ENCODE measurements around the gene KISS1. TPM values are rescaled to one million over a fixed set of nuclear protein-coding genes. Genes with fewer than 3 reads are reported as not detected.

The KISS1 gene
- polyA plus RNA-seq, 1 donor from 2014 or later, result not detected

GRCh38 chr1:204222764-204223055 lies 26.4 kb upstream of the KISS1 start:
- H3K36me3 ChIP-seq (ENCODE audit: insufficient read depth, low read length), result peaks cover 6% of the 10 kb centered on the region
- no peak overlapping the region for H3K4me2 ChIP-seq (ENCODE audit: low read length)
- H2AFZ ChIP-seq (ENCODE audit: low read depth, low read length), result no peak overlapping the region
- H4K20me1 ChIP-seq (ENCODE audit: insufficient read depth), result no peaks in the 10 kb centered on the region
- no peak overlapping the region for H3K4me3 ChIP-seq (ENCODE audit: low read length)
- H3K79me2 ChIP-seq (replicated peaks; ENCODE audit: insufficient read depth, low read length), result no peaks in the 10 kb centered on the region
- H3K9me3 ChIP-seq (ENCODE audit: low read length), result no peaks in the 10 kb centered on the region
- no peaks in the 10 kb centered on the region for H3K9me2 ChIP-seq (ENCODE audit: insufficient read depth, low read length)
- no peak overlapping the region for H3K27ac ChIP-seq (ENCODE audit: low read length)
- TF ChIP-seq REST (IDR thresholded peaks at IDR 0.05; ENCODE audit: borderline replicate concordance), result no peak
- no peak for TF ChIP-seq EZH2 (IDR thresholded peaks at IDR 0.05; ENCODE audit: borderline replicate concordance, insufficient read depth, low read length, poor library complexity, severe bottlenecking)
- no peak for TF ChIP-seq POLR2AphosphoS5 (IDR thresholded peaks at IDR 0.05)
- TF ChIP-seq, protein P1, sequence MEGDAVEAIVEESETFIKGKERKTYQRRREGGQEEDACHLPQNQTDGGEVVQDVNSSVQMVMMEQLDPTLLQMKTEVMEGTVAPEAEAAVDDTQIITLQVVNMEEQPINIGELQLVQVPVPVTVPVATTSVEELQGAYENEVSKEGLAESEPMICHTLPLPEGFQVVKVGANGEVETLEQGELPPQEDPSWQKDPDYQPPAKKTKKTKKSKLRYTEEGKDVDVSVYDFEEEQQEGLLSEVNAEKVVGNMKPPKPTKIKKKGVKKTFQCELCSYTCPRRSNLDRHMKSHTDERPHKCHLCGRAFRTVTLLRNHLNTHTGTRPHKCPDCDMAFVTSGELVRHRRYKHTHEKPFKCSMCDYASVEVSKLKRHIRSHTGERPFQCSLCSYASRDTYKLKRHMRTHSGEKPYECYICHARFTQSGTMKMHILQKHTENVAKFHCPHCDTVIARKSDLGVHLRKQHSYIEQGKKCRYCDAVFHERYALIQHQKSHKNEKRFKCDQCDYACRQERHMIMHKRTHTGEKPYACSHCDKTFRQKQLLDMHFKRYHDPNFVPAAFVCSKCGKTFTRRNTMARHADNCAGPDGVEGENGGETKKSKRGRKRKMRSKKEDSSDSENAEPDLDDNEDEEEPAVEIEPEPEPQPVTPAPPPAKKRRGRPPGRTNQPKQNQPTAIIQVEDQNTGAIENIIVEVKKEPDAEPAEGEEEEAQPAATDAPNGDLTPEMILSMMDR (IDR thresholded peaks at IDR 0.05; ENCODE audit: poor library complexity, severe bottlenecking), result no peak
- no peak for TF ChIP-seq TAF1 (IDR thresholded peaks at IDR 0.05; ENCODE audit: low read depth)
- no peak for TF ChIP-seq SMC3 (conservative IDR thresholded peaks at IDR 0.05; ENCODE audit: poor library complexity)
- TF ChIP-seq MXI1 (conservative IDR thresholded peaks at IDR 0.05; ENCODE audit: poor library complexity, severe bottlenecking), result no peak
- no peak for TF ChIP-seq EP300 (conservative IDR thresholded peaks at IDR 0.05; ENCODE audit: poor library complexity, severe bottlenecking)
- no peak for TF ChIP-seq RAD21 (conservative IDR thresholded peaks at IDR 0.05)
- H3K9ac ChIP-seq (ENCODE audit: low read length), result no peak overlapping the region
- H3F3A ChIP-seq (ENCODE audit: insufficient read depth, low read length, poor library complexity, severe bottlenecking), result no peaks in the 10 kb centered on the region
- no peaks in the 10 kb centered on the region for H3K27me3 ChIP-seq (ENCODE audit: insufficient read depth, low read depth, low read length)

- H3K9me3 ChIP-seq (ENCODE audit: low read length), result no peaks in the 10 kb centered on the region
- no peaks in the 10 kb centered on the region for H3K79me2 ChIP-seq (replicated peaks; ENCODE audit: insufficient read depth, low read length)
- H3K27me3 ChIP-seq (ENCODE audit: insufficient read depth, low read depth, low read length), result no peaks in the 10 kb centered on the region
- H3K4me3 ChIP-seq (ENCODE audit: low read length), result no peak overlapping the region
- no peak overlapping the region for H3K4me2 ChIP-seq (ENCODE audit: low read length)
- no peak overlapping the region for H3K9ac ChIP-seq (ENCODE audit: low read length)
- no peaks in the 10 kb centered on the region for H3F3A ChIP-seq (ENCODE audit: insufficient read depth, low read length, poor library complexity, severe bottlenecking)
- H3K36me3 ChIP-seq (ENCODE audit: insufficient read depth, low read length), result peaks cover 5% of the 10 kb centered on the region
- H4K20me1 ChIP-seq (ENCODE audit: insufficient read depth), result no peaks in the 10 kb centered on the region
- H2AFZ ChIP-seq (ENCODE audit: low read depth, low read length), result no peak overlapping the region
- no peak overlapping the region for H3K27ac ChIP-seq (ENCODE audit: low read length)
- H3K9me2 ChIP-seq (ENCODE audit: insufficient read depth, low read length), result no peaks in the 10 kb centered on the region
- no peak for TF ChIP-seq EP300 (conservative IDR thresholded peaks at IDR 0.05; ENCODE audit: poor library complexity, severe bottlenecking)
- TF ChIP-seq REST (IDR thresholded peaks at IDR 0.05; ENCODE audit: borderline replicate concordance), result no peak
- TF ChIP-seq EZH2 (IDR thresholded peaks at IDR 0.05; ENCODE audit: borderline replicate concordance, insufficient read depth, low read length, poor library complexity, severe bottlenecking), result no peak
- no peak for TF ChIP-seq TAF1 (IDR thresholded peaks at IDR 0.05; ENCODE audit: low read depth)
These were observed 25.9 kb upstream of the KISS1 start for GRCh38 chr1:204222006-204222763.

All from neural cell (in vitro differentiated cells).